ENCODE measurements around the gene SPATS2L.

DNA sequence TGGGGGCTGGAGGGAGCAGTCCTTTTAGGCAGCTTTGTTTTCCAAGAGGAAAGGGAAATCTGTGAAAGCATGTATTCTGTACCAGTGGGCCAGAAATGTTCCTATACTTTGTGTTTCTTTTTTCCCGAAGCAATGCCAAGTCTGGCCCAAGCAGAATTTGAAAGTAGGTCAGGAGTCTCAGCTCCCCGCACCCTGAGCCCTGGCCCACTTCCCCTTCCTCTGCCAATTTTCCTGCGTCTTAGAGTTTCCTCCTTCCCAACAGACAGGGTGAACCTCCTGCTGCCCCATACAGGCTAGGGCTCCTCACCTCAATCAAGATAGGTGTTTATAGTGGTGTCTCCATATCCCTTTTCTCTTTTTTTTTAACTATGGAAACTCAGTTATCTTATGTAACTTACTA is 138.0 kb downstream of the SPATS2L start:
- TF ChIP-seq POLR2A (IDR thresholded peaks at IDR 0.05; ENCODE audit: low read depth, low read length) (no peak), POLR2AphosphoS5 (IDR thresholded peaks at IDR 0.05; ENCODE audit: low read depth, low read length) (no peak), TAF1 (IDR thresholded peaks at IDR 0.05; ENCODE audit: borderline replicate concordance, low read depth, low read length) (no peak)

All from GM12892 (cell line).